NB4 (cell line): ENCODE measurements around the gene SEC61A1.

ENCODE experiments used
- CTCF ChIP-seq: IDR thresholded peaks from one replicate; pipeline ENCODE4 v1.5.1; 2012; ENCODE audit warnings: low read depth, low read length
- POLR2A ChIP-seq: IDR thresholded peaks from 2 replicates; pipeline ENCODE4 v1.6.1; 2011; ENCODE audit warnings: mild to moderate bottlenecking; ENCODE audit not compliant: insufficient read length; ENCODE audit errors: extremely low read depth

DNA sequence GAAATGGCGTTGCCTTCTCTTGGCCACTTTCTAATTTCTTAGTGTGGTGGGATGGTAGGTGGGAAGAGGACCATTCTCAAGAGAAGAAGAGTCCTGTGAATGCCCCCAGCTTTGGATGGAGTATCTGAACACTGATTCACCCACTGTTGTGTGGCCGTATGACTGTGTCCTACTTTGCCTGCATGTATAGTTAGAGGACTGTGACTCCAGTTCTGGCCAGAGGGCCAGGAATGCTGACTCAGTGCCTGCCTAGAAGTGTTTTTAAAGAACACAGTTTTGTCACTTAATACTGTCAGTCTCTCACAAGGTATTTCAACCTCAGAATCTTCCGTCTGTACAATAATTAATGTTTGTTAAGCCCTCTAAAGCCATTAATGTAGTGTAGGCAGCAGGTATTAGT, 2.1 kb downstream of the SEC61A1 start:
- no peak for TF ChIP-seq CTCF
- TF ChIP-seq POLR2A: no peak
